Measurements from ENCODE around the gene RAB34.
"Not testable (repeated sequence)": the region's sequence is repeated elsewhere in the genome, so short reads cannot be mapped to it uniquely, and the experiment has no call there.

RAB34 gene

GRCh38 chr17:28735913-28736769 lies 18.5 kb upstream of the RAB34 start:
- H3K27ac ChIP-seq (ENCODE audit: low read depth, low read length); H3K4me1 ChIP-seq (ENCODE audit: control insufficient read depth, insufficient read depth, low read length, unreplicated experiment); H2AFZ ChIP-seq (ENCODE audit: low read length, unreplicated experiment): not testable (repeated sequence)

GRCh38 chr17:28735242-28735722 lies 17.6 kb upstream of the RAB34 start:
- Histone ChIP-seq H3K79me2 (ENCODE audit: control insufficient read depth, insufficient read depth, low read length, unreplicated experiment) (no peaks in the 10 kb centered on the region), H3K4me1 (ENCODE audit: control insufficient read depth, insufficient read depth, low read length, unreplicated experiment) (no peaks in the 10 kb centered on the region), H2AFZ (ENCODE audit: low read length, unreplicated experiment) (no peak overlapping the region), H3K27ac (ENCODE audit: low read depth, low read length) (no peak overlapping the region), H3K27me3 (ENCODE audit: insufficient read depth, low read length) (no peaks in the 10 kb centered on the region), H3K4me3 (ENCODE audit: low read depth, low read length) (no peak overlapping the region), H3K36me3 (ENCODE audit: insufficient read depth, low read length) (no peaks in the 10 kb centered on the region)

More at GRCh38 chr17:28735913-28736769, 18.5 kb upstream of the RAB34 start:
- not testable (repeated sequence) for H3K79me2 ChIP-seq (ENCODE audit: control insufficient read depth, insufficient read depth, low read length, unreplicated experiment); H3K27me3 ChIP-seq (ENCODE audit: insufficient read depth, low read length); H3K4me3 ChIP-seq (ENCODE audit: low read depth, low read length); H3K36me3 ChIP-seq (ENCODE audit: insufficient read depth, low read length)

DNA sequence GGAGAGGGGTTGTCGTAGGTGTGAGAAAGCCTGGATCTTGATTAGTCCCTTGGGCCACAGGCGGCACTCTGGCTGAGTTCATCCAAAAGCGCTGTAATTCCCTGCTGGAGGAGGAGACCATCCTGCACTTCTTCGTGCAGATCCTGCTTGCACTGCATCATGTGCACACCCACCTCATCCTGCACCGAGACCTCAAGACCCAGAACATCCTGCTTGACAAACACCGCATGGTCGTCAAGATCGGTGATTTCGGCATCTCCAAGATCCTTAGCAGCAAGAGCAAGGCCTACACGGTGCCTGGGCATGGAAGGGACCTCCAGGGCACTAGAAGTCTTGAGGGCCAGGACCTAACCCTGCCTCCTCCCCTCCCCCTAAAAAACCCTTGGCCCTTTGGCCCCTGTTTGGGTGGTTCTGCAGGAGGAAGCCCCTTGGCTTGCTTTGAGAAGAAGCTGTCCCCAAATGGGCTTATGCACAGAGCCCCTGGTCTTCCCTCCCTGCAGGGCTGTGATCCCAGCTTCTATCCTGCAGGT lies 17.1 kb upstream of the RAB34 start:
- Histone ChIP-seq H3K4me1 (ENCODE audit: control insufficient read depth, insufficient read depth, low read length, unreplicated experiment) (no peaks in the 10 kb centered on the region), H3K27ac (ENCODE audit: low read depth, low read length) (no peak overlapping the region), H3K36me3 (ENCODE audit: insufficient read depth, low read length) (no peaks in the 10 kb centered on the region), H3K27me3 (ENCODE audit: insufficient read depth, low read length) (no peaks in the 10 kb centered on the region), H3K4me3 (ENCODE audit: low read depth, low read length) (no peak overlapping the region), H2AFZ (ENCODE audit: low read length, unreplicated experiment) (no peak overlapping the region), H3K79me2 (ENCODE audit: control insufficient read depth, insufficient read depth, low read length, unreplicated experiment) (no peaks in the 10 kb centered on the region)

- no peak overlapping the region for H2AFZ ChIP-seq (ENCODE audit: low read length, unreplicated experiment)
- no peaks in the 10 kb centered on the region for H3K4me1 ChIP-seq (ENCODE audit: control insufficient read depth, insufficient read depth, low read length, unreplicated experiment)
- H3K79me2 ChIP-seq (ENCODE audit: control insufficient read depth, insufficient read depth, low read length, unreplicated experiment): no peaks in the 10 kb centered on the region
- no peaks in the 10 kb centered on the region for H3K27me3 ChIP-seq (ENCODE audit: insufficient read depth, low read length)
- no peak overlapping the region for H3K4me3 ChIP-seq (ENCODE audit: low read depth, low read length)
- H3K27ac ChIP-seq (ENCODE audit: low read depth, low read length): no peak overlapping the region
- H3K36me3 ChIP-seq (ENCODE audit: insufficient read depth, low read length): no peaks in the 10 kb centered on the region
These were observed 15.7 kb upstream of the RAB34 start for GRCh38 chr17:28733346-28733745.

- Histone ChIP-seq H3K27ac (ENCODE audit: low read depth, low read length) (no peak overlapping the region), H3K27me3 (ENCODE audit: insufficient read depth, low read length) (no peaks in the 10 kb centered on the region), H3K79me2 (ENCODE audit: control insufficient read depth, insufficient read depth, low read length, unreplicated experiment) (no peaks in the 10 kb centered on the region), H2AFZ (ENCODE audit: low read length, unreplicated experiment) (no peak overlapping the region), H3K4me1 (ENCODE audit: control insufficient read depth, insufficient read depth, low read length, unreplicated experiment) (peaks cover 4% of the 10 kb centered on the region), H3K36me3 (ENCODE audit: insufficient read depth, low read length) (no peaks in the 10 kb centered on the region), H3K4me3 (ENCODE audit: low read depth, low read length) (no peak overlapping the region)
These were observed 12.3 kb upstream of the RAB34 start for GRCh38 chr17:28729950-28730330.

- H3K27ac ChIP-seq (ENCODE audit: low read depth, low read length): peak within 1 kb of the TSS; percentile 92
- no peaks in the 10 kb centered on the region for H3K79me2 ChIP-seq (ENCODE audit: control insufficient read depth, insufficient read depth, low read length, unreplicated experiment)
- H3K36me3 ChIP-seq (ENCODE audit: insufficient read depth, low read length): 0 out of 2 replicates have a peak, but pooled peaks cover under 1% of the 10 kb centered on the region
- peaks cover 16% of the 10 kb centered on the region for H3K4me1 ChIP-seq (ENCODE audit: control insufficient read depth, insufficient read depth, low read length, unreplicated experiment)
- peak within 1 kb of the TSS; percentile 51 for H2AFZ ChIP-seq (ENCODE audit: low read length, unreplicated experiment)
- H3K4me3 ChIP-seq (ENCODE audit: low read depth, low read length): peak within 1 kb of the TSS; percentile 89
- H3K27me3 ChIP-seq (ENCODE audit: insufficient read depth, low read length): no peaks in the 10 kb centered on the region
These were observed 10.9 kb upstream of the RAB34 start, which contains the start of gene NEK8 for GRCh38 chr17:28728364-28729200. Gene NEK8 (plus strand): TSS chr17:28728788. CDS start chr17:28728814, 26 bp downstream.

DNA sequence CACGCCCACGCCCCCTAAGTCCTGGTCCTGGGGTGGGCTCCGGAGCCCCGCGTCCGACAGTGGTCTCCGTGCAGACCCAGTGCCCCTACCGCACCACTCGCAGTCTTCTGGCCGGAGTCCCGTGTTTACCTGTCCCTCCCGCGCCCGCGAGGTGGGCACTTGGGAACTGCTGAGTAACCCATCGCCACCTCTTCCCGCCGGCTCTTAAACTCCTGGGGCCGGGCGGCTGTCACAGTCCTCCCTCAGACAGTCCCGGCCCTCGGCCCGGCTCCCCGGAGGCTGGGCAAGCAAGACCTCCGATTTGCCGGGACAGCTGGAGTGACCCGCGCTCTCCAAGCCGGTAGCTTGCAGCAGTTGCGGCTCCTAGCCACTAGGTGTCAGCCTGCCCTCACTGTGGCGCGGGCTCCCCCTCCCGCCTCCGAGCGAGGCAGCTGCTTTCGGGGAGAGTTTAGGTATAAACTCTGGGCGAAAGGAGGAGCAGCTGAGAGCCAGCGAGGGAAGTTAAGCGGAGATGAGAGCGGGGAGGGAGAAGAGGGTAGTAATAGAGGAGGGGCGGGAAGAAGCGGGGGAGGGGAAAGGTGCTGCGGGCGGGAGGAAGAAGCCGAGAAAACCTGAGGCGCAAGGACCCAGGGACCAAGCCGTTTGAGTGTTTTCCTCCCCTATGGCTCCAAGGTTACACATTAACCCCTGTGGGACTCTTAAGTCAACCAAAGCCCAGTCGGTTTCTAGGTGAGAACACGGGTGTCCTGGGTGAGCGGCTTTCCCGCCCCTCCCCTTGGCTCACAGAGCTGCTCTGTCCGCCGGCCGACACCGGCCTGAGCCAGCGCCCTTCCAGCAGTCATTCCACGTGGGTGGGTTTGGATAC lies 9.2 kb upstream of the RAB34 start:
- Histone ChIP-seq H3K27me3 (ENCODE audit: insufficient read depth, low read length) (no peaks in the 10 kb centered on the region), H3K4me3 (ENCODE audit: low read depth, low read length) (peak overlapping the region; percentile 89), H3K79me2 (ENCODE audit: control insufficient read depth, insufficient read depth, low read length, unreplicated experiment) (peaks cover 16% of the 10 kb centered on the region), H2AFZ (ENCODE audit: low read length, unreplicated experiment) (peak overlapping the region; percentile 44), H3K27ac (ENCODE audit: low read depth, low read length) (peak overlapping the region; percentile 92), H3K4me1 (ENCODE audit: control insufficient read depth, insufficient read depth, low read length, unreplicated experiment) (peaks cover 23% of the 10 kb centered on the region), H3K36me3 (ENCODE audit: insufficient read depth, low read length) (peaks cover 15% of the 10 kb centered on the region)

- Histone ChIP-seq H3K4me1 (ENCODE audit: control insufficient read depth, insufficient read depth, low read length, unreplicated experiment) (peaks cover 23% of the 10 kb centered on the region), H3K79me2 (ENCODE audit: control insufficient read depth, insufficient read depth, low read length, unreplicated experiment) (peaks cover 22% of the 10 kb centered on the region), H3K27ac (ENCODE audit: low read depth, low read length) (peak within 1 kb of the TSS; percentile 92), H2AFZ (ENCODE audit: low read length, unreplicated experiment) (peak within 1 kb of the TSS; percentile 48), H3K27me3 (ENCODE audit: insufficient read depth, low read length) (no peaks in the 10 kb centered on the region), H3K4me3 (ENCODE audit: low read depth, low read length) (peak within 1 kb of the TSS; percentile 89), H3K36me3 (ENCODE audit: insufficient read depth, low read length) (peaks cover 21% of the 10 kb centered on the region)
These were observed 8.6 kb upstream of the RAB34 start, which contains the start of gene TLCD1 for GRCh38 chr17:28726226-28726626. Gene TLCD1 (minus strand): TSS chr17:28726233. CDS start chr17:28726097, 136 bp downstream.

DNA sequence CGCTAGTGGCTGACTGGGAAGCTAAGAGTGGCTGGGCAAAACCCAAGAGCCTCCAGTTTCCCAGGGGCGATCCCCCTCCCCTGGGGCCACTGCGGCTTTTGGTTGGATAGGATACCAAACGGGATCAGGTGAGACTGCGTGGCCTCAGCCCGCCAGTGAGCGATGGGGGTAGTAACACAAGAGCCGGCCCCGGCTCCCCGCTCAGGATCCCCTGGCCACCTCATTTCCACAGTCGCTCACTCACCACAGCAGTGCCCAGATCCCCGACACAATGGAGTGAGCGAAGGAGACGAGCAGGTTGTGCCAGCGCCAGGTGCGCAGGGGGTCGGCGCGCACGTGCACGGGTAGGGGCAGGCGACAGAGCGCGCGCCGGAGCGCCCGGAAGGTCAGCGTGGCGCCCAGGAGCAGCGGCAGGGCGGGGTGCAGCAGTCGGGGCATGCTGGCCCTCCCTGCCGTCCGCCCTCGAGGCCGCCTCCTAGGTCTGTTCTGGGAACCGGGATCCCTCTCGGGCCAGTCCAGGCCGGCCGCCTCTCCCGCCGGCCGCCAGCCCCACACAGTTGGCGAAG lies 8.1 kb upstream of the RAB34 start:
- H3K27me3 ChIP-seq (ENCODE audit: insufficient read depth, low read length): no peaks in the 10 kb centered on the region
- peaks cover 23% of the 10 kb centered on the region for H3K4me1 ChIP-seq (ENCODE audit: control insufficient read depth, insufficient read depth, low read length, unreplicated experiment)
- H3K36me3 ChIP-seq (ENCODE audit: insufficient read depth, low read length): peaks cover 26% of the 10 kb centered on the region
- peak overlapping the region; percentile 48 for H2AFZ ChIP-seq (ENCODE audit: low read length, unreplicated experiment)
- H3K79me2 ChIP-seq (ENCODE audit: control insufficient read depth, insufficient read depth, low read length, unreplicated experiment): peaks cover 27% of the 10 kb centered on the region
- peak overlapping the region; percentile 69 for H3K27ac ChIP-seq (ENCODE audit: low read depth, low read length)
- peak overlapping the region; percentile 85 for H3K4me3 ChIP-seq (ENCODE audit: low read depth, low read length)
